Right lobe of liver (tissue), 4 donors: ENCODE results near the gene ATXN7.

Experiments used
- CTCF ChIP-seq, 4 donors: fragments of 200-600 bp in 3 of 4; fragments of 450-650 bp in 1 of 4; IDR thresholded peaks; one replicate each; pipeline versions ENCODE4 v1.5.1 to v1.8.0; 2016 to 2022; ENCODE audit warnings: antibody characterized with exemption in 4 of 4, mild to moderate bottlenecking in 2 of 4
- POLR2A ChIP-seq: fragments of 450-650 bp; IDR thresholded peaks from one replicate; pipeline ENCODE4 v1.6.1; 2017; ENCODE audit warnings: antibody characterized with exemption, mild to moderate bottlenecking
- donor health status: DM: no; HTN: no; CAD: no.
- donor health status: DM: no; HTN: no; CAD: no.
- donor health status: DM: no; HTN: yes; CAD: no.

- TF ChIP-seq CTCF (IDR thresholded peaks at IDR 0.05) (peak; percentile 85 to 91 (median 89)), POLR2A (no peak)
Measured at GRCh38 chr3:63818282-63819150, 45.2 kb upstream of the ATXN7 start.
